Endodermal cell (in vitro differentiated cells): Measurements from ENCODE around the gene BRIX1. TPM values are rescaled to one million over a fixed set of nuclear protein-coding genes. Genes with fewer than 3 reads are reported as not detected.
A peak's percentile ranks its signal among the peaks of the same experiment; 100 is the strongest.
"Not testable (repeated sequence)": the region's sequence is repeated elsewhere in the genome, so short reads cannot be mapped to it uniquely, and the experiment has no call there.

Source experiments
- DNase-seq: peaks from one replicate; pipeline ENCODE4 v3.0.0-alpha.2; 2017
- H3K27ac ChIP-seq: 2 replicates; pipeline ENCODE4 v1.5.1; 2013; ENCODE audit warnings: mild to moderate bottlenecking, low read depth, low read length, moderate library complexity
- H3K27me3 ChIP-seq: 2 replicates; pipeline ENCODE4 v1.6.1; 2013; ENCODE audit warnings: mild to moderate bottlenecking, low read length, moderate library complexity; ENCODE audit not compliant: insufficient read depth, control insufficient read depth, poor library complexity, severe bottlenecking
- H3K36me3 ChIP-seq: 2 replicates; pipeline ENCODE4 v1.7.0; 2013; ENCODE audit warnings: mild to moderate bottlenecking, low read length, moderate library complexity; ENCODE audit not compliant: control insufficient read depth, insufficient read depth
- H3K4me1 ChIP-seq: one replicate; pipeline ENCODE4 v1.7.0; 2013; ENCODE audit warnings: low read length; ENCODE audit not compliant: control insufficient read depth, insufficient read depth
- H3K4me3 ChIP-seq: 2 replicates; pipeline ENCODE4 v1.5.1; 2013; ENCODE audit warnings: mild to moderate bottlenecking, low read length, moderate library complexity
- H3K9ac ChIP-seq: 2 replicates; pipeline ENCODE4 v1.6.1; 2013; ENCODE audit warnings: mild to moderate bottlenecking, low read length, moderate library complexity; ENCODE audit not compliant: poor library complexity, severe bottlenecking; ENCODE audit errors: extremely low read depth
- H3K9me3 ChIP-seq: 2 replicates; pipeline ENCODE4 v1.6.1; 2013; ENCODE audit warnings: mild to moderate bottlenecking, low read length, moderate library complexity; ENCODE audit not compliant: control insufficient read depth
- H3K27ac Mint-ChIP-seq: 2 replicates; pipeline ENCODE4 v1.8.0; 2020; ENCODE audit warnings: mixed read lengths
- H3K27me3 Mint-ChIP-seq: 2 replicates; pipeline ENCODE4 v1.8.0; 2021; ENCODE audit warnings: mild to moderate bottlenecking, mixed read lengths; ENCODE audit not compliant: insufficient read depth
- H3K36me3 Mint-ChIP-seq: 2 replicates; pipeline ENCODE4 v1.8.0; 2020; ENCODE audit warnings: low read depth, mixed read lengths
- H3K4me1 Mint-ChIP-seq: 2 replicates; pipeline ENCODE4 v1.8.0; 2020; ENCODE audit warnings: mixed read lengths
- H3K4me3 Mint-ChIP-seq: 2 replicates; pipeline ENCODE4 v1.8.0; 2020; ENCODE audit warnings: mild to moderate bottlenecking, moderate library complexity, mixed read lengths
- H3K9me3 Mint-ChIP-seq: 2 replicates; pipeline ENCODE4 v1.8.0; 2020; ENCODE audit warnings: mild to moderate bottlenecking, mixed read lengths
- WGBS, 2 experiments: methylation state at CpG; one replicate each; pipeline versions ENCODE4 v1.1.5 to v1.1.7; 2013; ENCODE audit warnings: missing lambda C conversion rate in 2 of 2, mixed read lengths in 1 of 2; ENCODE audit not compliant: insufficient coverage in 1 of 2, insufficient read length in 1 of 2; 5-methylcytosine and 5-hydroxymethylcytosine counted together
- total RNA-seq, 2 donors: library from RNA; stranded (reverse); fragmentation: NEBNext Ultra II Directional in 1 of 2; extraction: Animal tissue kit (Norgen Biotek cat#: 25700) in 1 of 2; gene quantifications; 2 replicates in 1 of 2; 3 replicates in 1 of 2; pipeline ENCODE4 v1.2.1, GENCODE V29; 2021
- TF ChIP-seq, protein P1 (sequence below): fragments of 200-600 bp; sonication (generic); conservative IDR thresholded peaks from 2 replicates; pipeline ENCODE4 v1.5.0; 2021; ENCODE audit warnings: antibody characterized with exemption, mild to moderate bottlenecking

Gene BRIX1
- total RNA-seq, 2 donors from 2014 or later, result 46.0 to 54.7 TPM

DNA sequence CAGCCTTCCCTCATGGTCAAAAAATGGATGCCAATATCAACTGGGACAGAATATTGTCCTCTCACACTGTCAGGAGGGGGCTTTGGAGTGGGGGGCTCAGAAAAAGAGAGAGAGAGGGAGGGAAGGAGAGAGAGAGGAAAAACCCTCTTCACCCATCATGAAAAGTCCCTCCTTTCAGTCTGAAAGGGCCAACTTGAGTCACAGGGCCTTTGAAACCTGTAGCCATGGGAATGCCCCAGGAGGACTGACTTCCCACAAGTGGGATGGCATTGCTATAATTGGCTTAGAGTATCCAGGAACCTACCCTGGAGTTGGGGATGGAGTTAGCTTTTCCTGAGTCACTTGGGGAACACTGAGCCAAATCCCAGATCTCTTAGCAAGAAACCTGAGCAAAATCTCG, 55.0 kb downstream of the BRIX1 start:
- 77% methylated on average over 1 of the region's 1 CpG; no CpG with 5 or more reads in 1 of the 2 experiments for WGBS, 2 experiments
- Mint-ChIP-seq H3K27ac (peak overlapping the region; percentile 79), H3K9me3 (peaks cover 10% of the 10 kb centered on the region), H3K36me3 (peaks cover 15% of the 10 kb centered on the region), H3K27me3 (no peaks in the 10 kb centered on the region), H3K4me1 (peaks cover 15% of the 10 kb centered on the region), H3K4me3 (no peak overlapping the region)
- H3K9me3 ChIP-seq, result peaks cover 16% of the 10 kb centered on the region
- H3K9ac ChIP-seq, result no peak overlapping the region
- H3K27me3 ChIP-seq, result no peaks in the 10 kb centered on the region
- H3K4me1 ChIP-seq, result peaks cover 4% of the 10 kb centered on the region
- DNase-seq, result peak; percentile 51
- no peak overlapping the region for H3K4me3 ChIP-seq
- H3K27ac ChIP-seq, result no peak overlapping the region
- H3K36me3 ChIP-seq, result no peaks in the 10 kb centered on the region
- TF ChIP-seq, protein P1, sequence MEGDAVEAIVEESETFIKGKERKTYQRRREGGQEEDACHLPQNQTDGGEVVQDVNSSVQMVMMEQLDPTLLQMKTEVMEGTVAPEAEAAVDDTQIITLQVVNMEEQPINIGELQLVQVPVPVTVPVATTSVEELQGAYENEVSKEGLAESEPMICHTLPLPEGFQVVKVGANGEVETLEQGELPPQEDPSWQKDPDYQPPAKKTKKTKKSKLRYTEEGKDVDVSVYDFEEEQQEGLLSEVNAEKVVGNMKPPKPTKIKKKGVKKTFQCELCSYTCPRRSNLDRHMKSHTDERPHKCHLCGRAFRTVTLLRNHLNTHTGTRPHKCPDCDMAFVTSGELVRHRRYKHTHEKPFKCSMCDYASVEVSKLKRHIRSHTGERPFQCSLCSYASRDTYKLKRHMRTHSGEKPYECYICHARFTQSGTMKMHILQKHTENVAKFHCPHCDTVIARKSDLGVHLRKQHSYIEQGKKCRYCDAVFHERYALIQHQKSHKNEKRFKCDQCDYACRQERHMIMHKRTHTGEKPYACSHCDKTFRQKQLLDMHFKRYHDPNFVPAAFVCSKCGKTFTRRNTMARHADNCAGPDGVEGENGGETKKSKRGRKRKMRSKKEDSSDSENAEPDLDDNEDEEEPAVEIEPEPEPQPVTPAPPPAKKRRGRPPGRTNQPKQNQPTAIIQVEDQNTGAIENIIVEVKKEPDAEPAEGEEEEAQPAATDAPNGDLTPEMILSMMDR, result no peak

DNA sequence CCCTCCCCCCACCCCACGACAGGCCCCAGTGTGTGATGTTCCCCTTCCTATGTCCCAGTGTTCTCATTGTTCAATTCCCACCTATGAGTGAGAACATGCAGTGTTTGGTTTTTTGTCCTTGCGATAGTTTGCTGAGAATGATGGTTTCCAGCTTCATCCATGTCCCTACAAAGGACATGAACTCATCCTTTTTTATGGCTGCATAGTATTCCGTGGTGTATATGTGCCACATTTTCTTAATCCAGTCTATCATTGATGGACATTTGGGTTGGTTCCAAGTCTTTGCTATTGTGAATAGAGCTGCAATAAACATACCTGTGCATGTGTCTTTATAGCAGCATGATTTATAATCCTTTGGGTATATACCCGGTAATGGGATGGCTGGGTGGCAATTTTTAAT, 56.1 kb downstream of the BRIX1 start:
- H3K27ac Mint-ChIP-seq, H3K27me3 Mint-ChIP-seq: not testable (repeated sequence)

More for the DNA sequence above, 56.1 kb downstream of the BRIX1 start:
- not testable (repeated sequence) for DNase-seq, H3K9ac ChIP-seq, H3K9me3 ChIP-seq, H3K4me1 ChIP-seq, H3K27ac ChIP-seq, H3K4me3 ChIP-seq, H3K9me3 Mint-ChIP-seq, H3K36me3 ChIP-seq, H3K4me3 Mint-ChIP-seq, H3K27me3 ChIP-seq, H3K36me3 Mint-ChIP-seq
- WGBS, 2 experiments, result 100% methylated on average over 1 of the region's 4 CpGs
- peaks cover 15% of the 10 kb centered on the region for H3K4me1 Mint-ChIP-seq

Other genes with a start within 250 kb of the BRIX1 start
- gene TTC23L, start 76.5 kb upstream of the BRIX1 start, total RNA-seq, result 1 to 10 TPM in 1 of 2 donors, under 1 TPM in 1; 0.95 to 3.0 TPM
- 10 to 100 TPM; 29.3 to 29.8 TPM for gene RAD1, start 207 bp upstream of the BRIX1 start, total RNA-seq
- 10 to 100 TPM; 49.6 to 53.5 TPM for gene DNAJC21, start 13.8 kb downstream of the BRIX1 start, total RNA-seq
- not detected for gene AGXT2, start 132.2 kb downstream of the BRIX1 start, total RNA-seq